Astrocyte (in vitro differentiated cells and primary cell): ENCODE data around the gene OPCML.

Experiments used
- CTCF ChIP-seq: IDR thresholded peaks from 2 replicates; pipeline ENCODE4 v1.5.1; 2011; ENCODE audit warnings: low read depth, mild to moderate bottlenecking, inconsistent platforms, low read length, moderate library complexity; ENCODE audit not compliant: insufficient read depth
- EZH2 ChIP-seq: IDR thresholded peaks from 2 replicates; pipeline ENCODE4 v1.6.1; 2012; ENCODE audit warnings: mild to moderate bottlenecking, low read length, inconsistent platforms; ENCODE audit not compliant: insufficient read depth

- TF ChIP-seq CTCF (no peak), EZH2 (no peak)
Measured at GRCh38 chr11:132671851-132672370, 860.4 kb downstream of the OPCML start.
